ENCODE results near the gene TMA7B. TPM values are rescaled to one million over a fixed set of nuclear protein-coding genes. Genes with fewer than 3 reads are reported as not detected.

The TMA7B gene
- total RNA-seq, 1 donor from 2014 or later = not detected

DNA sequence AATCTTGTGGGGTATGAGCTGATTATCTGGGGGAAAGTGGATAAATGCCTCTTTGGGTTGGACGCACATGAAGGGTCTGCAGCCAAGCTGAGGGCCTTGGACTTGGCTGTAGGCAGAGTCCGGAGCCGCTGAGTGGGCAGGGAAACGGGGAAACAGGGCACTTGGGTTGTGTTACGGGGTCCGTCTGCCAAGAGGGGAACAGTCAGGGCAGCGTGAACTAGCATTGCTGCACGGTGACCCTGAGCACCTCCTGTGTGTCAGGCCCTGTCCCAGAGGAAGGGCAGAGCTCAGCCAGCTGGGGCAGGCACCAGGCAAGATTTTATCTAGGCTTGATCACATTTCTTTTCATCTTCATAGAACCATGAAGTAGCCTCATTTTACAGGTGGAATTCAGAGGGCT is 46.4 kb downstream of the TMA7B start:
- TF ChIP-seq, protein P1, sequence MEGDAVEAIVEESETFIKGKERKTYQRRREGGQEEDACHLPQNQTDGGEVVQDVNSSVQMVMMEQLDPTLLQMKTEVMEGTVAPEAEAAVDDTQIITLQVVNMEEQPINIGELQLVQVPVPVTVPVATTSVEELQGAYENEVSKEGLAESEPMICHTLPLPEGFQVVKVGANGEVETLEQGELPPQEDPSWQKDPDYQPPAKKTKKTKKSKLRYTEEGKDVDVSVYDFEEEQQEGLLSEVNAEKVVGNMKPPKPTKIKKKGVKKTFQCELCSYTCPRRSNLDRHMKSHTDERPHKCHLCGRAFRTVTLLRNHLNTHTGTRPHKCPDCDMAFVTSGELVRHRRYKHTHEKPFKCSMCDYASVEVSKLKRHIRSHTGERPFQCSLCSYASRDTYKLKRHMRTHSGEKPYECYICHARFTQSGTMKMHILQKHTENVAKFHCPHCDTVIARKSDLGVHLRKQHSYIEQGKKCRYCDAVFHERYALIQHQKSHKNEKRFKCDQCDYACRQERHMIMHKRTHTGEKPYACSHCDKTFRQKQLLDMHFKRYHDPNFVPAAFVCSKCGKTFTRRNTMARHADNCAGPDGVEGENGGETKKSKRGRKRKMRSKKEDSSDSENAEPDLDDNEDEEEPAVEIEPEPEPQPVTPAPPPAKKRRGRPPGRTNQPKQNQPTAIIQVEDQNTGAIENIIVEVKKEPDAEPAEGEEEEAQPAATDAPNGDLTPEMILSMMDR (IDR thresholded peaks at IDR 0.05; ENCODE audit: insufficient read depth, low read length, poor library complexity, severe bottlenecking) = no peak
- H3K4me3 ChIP-seq (ENCODE audit: low read depth, low read length) = no peak overlapping the region
- H3K27me3 ChIP-seq (ENCODE audit: control insufficient read depth, insufficient read depth, low read length) = peaks cover 6% of the 10 kb centered on the region
- DNase-seq (ENCODE audit: low read depth) = no peak
- no peaks in the 10 kb centered on the region for H3K36me3 ChIP-seq (ENCODE audit: control insufficient read depth, insufficient read depth, low read length)

DNA sequence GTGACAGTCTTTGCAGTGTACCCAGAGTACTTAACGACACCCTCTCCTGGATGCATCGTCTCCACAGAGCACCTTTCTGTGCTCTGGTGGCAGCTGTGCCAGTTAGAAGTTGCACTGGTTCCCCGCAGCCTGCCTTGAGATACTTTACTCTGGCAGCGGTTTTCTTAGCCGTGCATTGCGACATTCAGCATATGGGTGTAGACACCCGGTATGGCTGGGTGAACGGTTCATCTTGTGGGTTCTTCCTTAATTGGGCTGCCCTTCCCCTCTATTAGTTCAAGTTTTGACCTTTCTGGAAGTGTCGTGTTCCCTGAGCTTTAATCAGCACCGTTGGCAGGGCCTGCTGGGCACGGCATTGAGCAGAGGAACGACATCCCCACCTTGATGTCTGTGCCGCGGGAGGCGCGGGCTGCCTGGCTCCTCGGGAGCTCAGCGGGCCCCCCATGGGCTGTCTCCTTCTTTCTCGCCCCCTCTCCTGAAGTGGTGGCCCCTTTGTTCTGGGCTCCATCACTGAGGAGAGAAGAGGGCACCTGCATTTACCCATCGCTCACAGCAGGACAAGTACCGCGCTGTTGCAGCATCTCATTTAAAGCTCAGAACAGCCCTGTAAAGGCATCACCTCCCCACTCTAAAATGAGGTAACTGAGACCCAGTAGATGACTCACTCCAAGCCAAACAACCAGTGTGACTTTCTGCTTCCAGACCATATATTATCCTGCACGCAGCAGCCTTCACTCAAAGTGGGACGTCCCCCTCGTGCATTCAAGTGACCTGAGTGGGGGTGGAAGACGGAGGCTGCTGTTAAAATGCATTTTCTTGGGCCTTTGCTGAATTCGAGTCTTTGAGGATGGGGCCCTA is 47.9 kb downstream of the TMA7B start:
- TF ChIP-seq, protein P1 (IDR thresholded peaks at IDR 0.05; ENCODE audit: insufficient read depth, low read length, poor library complexity, severe bottlenecking) = no peak
- Histone ChIP-seq H3K4me3 (ENCODE audit: low read depth, low read length) (no peak overlapping the region), H3K27me3 (ENCODE audit: control insufficient read depth, insufficient read depth, low read length) (peaks cover 6% of the 10 kb centered on the region), H3K36me3 (ENCODE audit: control insufficient read depth, insufficient read depth, low read length) (no peaks in the 10 kb centered on the region)
- DNase-seq (ENCODE audit: low read depth) = no peak

DNA sequence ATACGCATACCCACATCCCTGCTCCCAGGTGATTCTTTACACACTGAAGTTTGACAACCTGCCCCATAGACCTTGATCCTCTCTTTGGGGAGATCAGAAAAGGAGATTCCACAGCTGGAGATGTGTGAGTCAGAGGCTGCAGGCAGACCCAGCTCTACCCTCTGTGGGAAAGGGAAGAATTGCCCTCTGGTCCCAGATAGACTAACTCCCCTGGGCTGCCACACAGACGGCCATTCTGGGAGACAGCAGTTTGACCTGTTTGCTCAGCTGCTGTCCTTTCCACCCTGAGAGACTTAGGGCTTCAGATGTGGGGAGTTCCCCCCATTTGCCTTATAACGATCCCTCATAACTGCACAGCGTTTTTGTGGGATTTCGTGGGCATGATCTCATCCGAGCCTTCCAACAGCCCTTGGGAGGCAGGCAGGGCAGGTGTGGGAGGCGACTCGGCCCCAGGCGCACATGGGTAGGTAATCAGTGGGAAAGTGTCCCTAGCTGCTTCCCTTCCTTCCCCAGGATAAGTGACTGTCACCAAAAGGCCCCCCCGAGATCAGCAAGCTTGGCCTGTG is 48.6 kb downstream of the TMA7B start:
- DNase-seq (ENCODE audit: low read depth) = peak; percentile 21

DNA sequence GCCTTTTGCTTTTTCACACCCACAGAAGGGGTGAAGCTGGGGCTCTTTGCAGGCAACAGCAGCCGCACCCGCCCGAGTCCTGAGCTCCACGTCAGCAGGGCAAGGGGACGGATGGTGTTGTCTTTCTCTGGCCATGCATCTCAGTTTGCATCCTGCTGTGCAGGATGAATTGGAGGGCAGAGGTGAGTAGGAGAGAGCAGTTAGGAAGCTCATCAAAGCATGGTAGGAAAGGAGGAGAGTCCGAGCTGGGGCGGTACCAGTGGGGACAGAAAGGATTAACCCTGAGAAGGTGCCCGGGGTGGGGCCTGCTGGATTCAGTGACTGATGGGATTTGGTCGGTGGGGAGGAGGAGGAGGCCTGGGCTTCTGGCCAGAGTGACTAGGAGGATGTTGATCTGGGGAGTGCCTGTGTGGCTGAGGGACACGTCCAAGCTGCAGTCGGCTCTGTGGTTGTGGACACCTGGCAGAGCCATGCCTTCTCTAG is 49.1 kb downstream of the TMA7B start:
- DNase-seq (ENCODE audit: low read depth) = no peak
- TF ChIP-seq, protein P1 (IDR thresholded peaks at IDR 0.05; ENCODE audit: insufficient read depth, low read length, poor library complexity, severe bottlenecking) = no peak
- Histone ChIP-seq H3K36me3 (ENCODE audit: control insufficient read depth, insufficient read depth, low read length) (no peaks in the 10 kb centered on the region), H3K27me3 (ENCODE audit: control insufficient read depth, insufficient read depth, low read length) (peaks cover 6% of the 10 kb centered on the region), H3K4me3 (ENCODE audit: low read depth, low read length) (no peak overlapping the region)

More for the DNA sequence above, 48.6 kb downstream of the TMA7B start:
- H3K36me3 ChIP-seq (ENCODE audit: control insufficient read depth, insufficient read depth, low read length) = no peaks in the 10 kb centered on the region
- H3K4me3 ChIP-seq (ENCODE audit: low read depth, low read length) = no peak overlapping the region
- peaks cover 6% of the 10 kb centered on the region for H3K27me3 ChIP-seq (ENCODE audit: control insufficient read depth, insufficient read depth, low read length)
- TF ChIP-seq, protein P1 (IDR thresholded peaks at IDR 0.05; ENCODE audit: insufficient read depth, low read length, poor library complexity, severe bottlenecking) = no peak

DNA sequence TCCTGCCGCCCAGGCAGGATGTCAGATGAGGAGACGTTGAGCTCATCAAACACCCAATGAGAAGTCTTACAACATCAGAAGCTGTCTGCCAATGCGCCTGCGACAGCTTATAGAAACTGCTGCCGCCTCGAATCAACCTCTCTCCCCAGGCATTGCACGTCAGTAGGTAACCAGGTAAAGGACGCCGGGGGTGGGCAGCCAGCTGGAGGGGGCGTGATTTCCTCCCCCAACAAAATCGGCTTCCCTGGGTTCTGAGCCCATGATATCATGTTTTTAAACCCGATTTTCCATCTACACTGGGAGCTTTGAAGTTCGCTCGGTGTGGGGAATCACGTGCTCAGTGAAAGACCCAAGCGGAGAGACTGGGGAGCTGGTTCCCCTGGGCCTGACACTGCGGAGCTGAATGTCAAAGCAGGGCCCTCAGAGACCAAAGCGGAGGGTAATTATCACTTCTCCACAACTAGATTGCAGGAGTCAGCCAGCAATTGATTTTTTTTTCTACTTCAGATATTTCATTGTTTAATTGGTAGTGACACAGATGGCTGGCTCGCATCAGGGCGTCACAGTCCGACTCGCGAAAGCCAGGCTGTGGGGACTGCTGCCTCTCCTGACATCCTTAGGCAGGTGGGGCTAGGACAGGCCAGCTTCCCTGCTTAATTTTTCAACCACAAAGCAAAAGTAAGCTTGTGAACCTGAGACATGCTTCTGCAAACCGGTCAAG is 49.9 kb downstream of the TMA7B start:
- TF ChIP-seq, protein P1 (IDR thresholded peaks at IDR 0.05; ENCODE audit: insufficient read depth, low read length, poor library complexity, severe bottlenecking) = no peak
- Histone ChIP-seq H3K27me3 (ENCODE audit: control insufficient read depth, insufficient read depth, low read length) (peaks cover 6% of the 10 kb centered on the region), H3K36me3 (ENCODE audit: control insufficient read depth, insufficient read depth, low read length) (no peaks in the 10 kb centered on the region), H3K4me3 (ENCODE audit: low read depth, low read length) (no peak overlapping the region)
- no peak for DNase-seq (ENCODE audit: low read depth)

Data from kidney epithelial cell (primary cell).